Activated T-cell treated with anti-CD3 and anti-CD28 coated beads for 24 hours (primary cell): ENCODE results near the gene DCAF6.

Experiments used
- DNase-seq: peaks from one replicate; pipeline ENCODE4 v3.0.0-alpha.2; 2020; ENCODE audit warnings: low read depth

DCAF6 gene

GRCh38 chr1:167957710-167958109, 21.2 kb downstream of the DCAF6 start:
- no peak for DNase-seq

GRCh38 chr1:167964646-167965045, 28.2 kb downstream of the DCAF6 start:
- DNase-seq: no peak

- no peak for DNase-seq
These were observed 29.6 kb downstream of the DCAF6 start for GRCh38 chr1:167966050-167966449.

GRCh38 chr1:167968569-167968968, 32.1 kb downstream of the DCAF6 start:
- DNase-seq: no peak

GRCh38 chr1:167973832-167974231, 37.3 kb downstream of the DCAF6 start:
- no peak for DNase-seq

- DNase-seq: no peak
These were observed 38.2 kb downstream of the DCAF6 start for GRCh38 chr1:167974698-167975097.

- DNase-seq: no peak
These were observed 40.8 kb downstream of the DCAF6 start for GRCh38 chr1:167977245-167977644.

- no peak for DNase-seq
These were observed 45.5 kb downstream of the DCAF6 start for GRCh38 chr1:167981933-167982332.

- no peak for DNase-seq
These were observed 47.4 kb downstream of the DCAF6 start for GRCh38 chr1:167983797-167984420.

- no peak for DNase-seq
These were observed 48.5 kb downstream of the DCAF6 start for GRCh38 chr1:167984886-167985489.

- no peak for DNase-seq
These were observed 50.7 kb downstream of the DCAF6 start for GRCh38 chr1:167987174-167987573.

- no peak for DNase-seq
These were observed 55.1 kb downstream of the DCAF6 start for GRCh38 chr1:167991546-167991945.

GRCh38 chr1:167993720-167994119, 57.2 kb downstream of the DCAF6 start:
- no peak for DNase-seq

GRCh38 chr1:167994560-167994959, 58.1 kb downstream of the DCAF6 start:
- no peak for DNase-seq

GRCh38 chr1:167995038-167995437, 58.6 kb downstream of the DCAF6 start:
- no peak for DNase-seq

- DNase-seq: no peak
These were observed 59.8 kb downstream of the DCAF6 start for GRCh38 chr1:167996266-167996665.

- no peak for DNase-seq
These were observed 60.6 kb downstream of the DCAF6 start for GRCh38 chr1:167997037-167997575.

GRCh38 chr1:167999877-168000276, 63.4 kb downstream of the DCAF6 start:
- no peak for DNase-seq

- DNase-seq: no peak
These were observed 64.2 kb downstream of the DCAF6 start for GRCh38 chr1:168000656-168001055.

GRCh38 chr1:168001213-168001612, 64.7 kb downstream of the DCAF6 start:
- no peak for DNase-seq

GRCh38 chr1:168004531-168004930, 68.0 kb downstream of the DCAF6 start:
- DNase-seq: no peak

- no peak for DNase-seq
These were observed 69.0 kb downstream of the DCAF6 start for GRCh38 chr1:168005529-168005928.

GRCh38 chr1:168007691-168008090, 71.2 kb downstream of the DCAF6 start:
- no peak for DNase-seq

GRCh38 chr1:168008595-168008994, 72.1 kb downstream of the DCAF6 start:
- no peak for DNase-seq
